CD4-positive, alpha-beta T cell treated with Interleukin-4 for 4 hours (primary cell): ENCODE results near the gene OLFM2.
A peak's percentile ranks its signal among the peaks of the same experiment; 100 is the strongest.
"Not testable (repeated sequence)": the region's sequence is repeated elsewhere in the genome, so short reads cannot be mapped to it uniquely, and the experiment has no call there.

Experiments
- DNase-seq: peaks from one replicate; pipeline ENCODE4 v3.0.0-alpha.2; 2020

Gene OLFM2

GRCh38 chr19:9823816-9824215 lies 112.5 kb downstream of the OLFM2 start:
- DNase-seq, result no peak

DNA sequence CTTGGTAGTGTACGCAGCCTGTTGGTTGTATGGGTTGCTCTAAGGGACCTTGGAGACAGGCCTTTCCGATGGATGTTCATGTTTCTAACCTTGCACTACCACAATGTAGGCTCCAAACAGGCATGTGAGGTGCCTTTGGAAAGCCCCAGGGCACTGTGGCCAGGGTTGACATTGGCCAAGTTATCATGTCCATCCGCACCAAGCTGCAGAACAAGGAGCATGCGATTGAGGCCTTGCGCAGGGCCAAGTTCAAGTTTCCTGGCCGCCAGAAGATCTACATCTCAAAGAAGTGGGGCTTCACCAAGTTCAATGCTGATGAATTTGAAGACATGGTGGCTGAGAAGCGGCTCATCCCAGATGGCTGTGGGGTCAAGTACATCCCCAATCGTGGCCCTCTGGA lies 116.3 kb downstream of the OLFM2 start:
- DNase-seq, result not testable (repeated sequence)

GRCh38 chr19:9819596-9819909 lies 116.8 kb downstream of the OLFM2 start:
- no peak for DNase-seq

DNA sequence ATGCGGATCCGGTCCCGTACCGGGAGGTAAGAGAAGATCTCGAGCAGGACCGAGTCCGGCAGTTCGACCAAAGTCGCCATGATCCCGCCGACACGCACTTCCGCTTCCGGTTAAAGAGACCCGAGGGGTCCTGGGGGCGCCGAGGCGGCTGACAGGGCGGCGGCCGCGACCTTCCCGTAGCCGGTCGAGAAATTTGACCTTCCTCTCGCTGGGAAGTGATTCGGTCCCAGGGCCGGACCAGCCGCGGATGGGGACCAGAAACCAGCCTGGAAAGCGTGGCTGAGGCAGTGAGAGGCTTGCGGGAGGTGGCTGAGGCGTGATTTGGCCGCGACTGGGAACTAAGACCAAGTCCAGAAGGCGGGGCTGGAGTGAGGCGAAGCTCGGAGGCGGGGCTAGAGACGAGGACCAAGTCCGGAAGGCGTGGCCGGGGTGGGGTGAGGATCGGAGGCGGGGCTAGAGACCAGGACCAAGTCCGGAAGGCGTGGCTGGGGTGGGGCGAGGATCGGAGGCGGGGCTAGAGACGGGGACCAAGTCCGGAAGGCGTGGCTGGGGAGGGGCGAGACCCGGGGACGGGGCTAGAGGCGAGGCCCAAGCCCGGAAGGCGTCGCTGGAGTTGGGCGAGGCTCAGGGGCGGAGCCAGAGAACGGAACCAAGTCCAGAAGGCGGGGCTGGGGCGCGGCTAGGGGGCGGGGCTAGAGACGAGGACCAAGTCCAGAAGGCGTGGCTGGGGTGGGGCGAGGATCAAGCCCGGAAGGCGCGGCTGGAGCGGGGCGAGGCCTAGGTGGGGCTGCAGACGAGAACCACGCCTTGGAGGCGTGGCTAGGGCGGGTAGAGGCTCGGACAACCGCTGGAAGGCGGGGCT lies 117.3 kb downstream of the OLFM2 start, which contains the start of gene FBXL12:
FBXL12 (minus strand) TSS at position 346 of the 862 bp plus-strand sequence; CDS start at position 80, 266 bp downstream.
- DNase-seq, result peak; percentile 99

DNA sequence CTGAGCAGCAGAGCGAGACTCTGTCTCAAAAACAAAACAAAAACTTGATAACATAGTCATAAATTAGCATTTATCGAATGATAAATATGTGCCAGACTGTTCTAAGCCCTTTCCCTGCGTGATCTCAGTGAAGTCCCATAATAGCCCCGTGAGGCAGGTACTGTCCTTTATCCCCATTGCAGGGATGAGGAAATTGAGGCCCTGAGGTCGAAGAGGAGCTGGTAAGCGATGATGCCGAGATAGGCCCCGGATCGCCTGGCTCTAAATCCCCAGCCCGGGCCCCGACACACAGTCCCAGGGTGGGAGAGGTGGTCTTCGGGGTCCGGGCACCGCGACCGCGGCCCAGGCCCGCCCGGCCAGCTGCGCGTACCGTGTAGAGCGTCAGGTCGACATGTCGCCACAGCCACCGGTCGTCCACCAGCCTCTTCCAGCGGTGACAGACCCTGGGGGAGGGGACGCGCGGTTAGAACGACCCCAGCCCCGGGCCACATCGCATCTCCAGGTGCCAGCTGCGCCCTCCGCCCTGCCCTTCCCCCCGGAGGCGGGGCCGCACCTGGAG lies 118.1 kb downstream of the OLFM2 start:
- DNase-seq, result no peak

GRCh38 chr19:9811139-9811538 lies 125.2 kb downstream of the OLFM2 start:
- DNase-seq, result no peak

GRCh38 chr19:9808855-9809824 lies 127.2 kb downstream of the OLFM2 start:
- peak; percentile 49 for DNase-seq

- no peak for DNase-seq
Measured at GRCh38 chr19:9806803-9807202, 129.5 kb downstream of the OLFM2 start.
